Muscle of back (tissue), 11 donors: ENCODE measurements around the gene MED27. TPM values are rescaled to one million over a fixed set of nuclear protein-coding genes. Genes with fewer than 3 reads are reported as not detected.
A peak's percentile ranks its signal among the peaks of the same experiment; 100 is the strongest.

Experiments
- DNase-seq, 3 donors: peaks; one replicate each; pipeline versions ENCODE4 v3.0.0 to v3.0.0-alpha.2; 2013
- polyA plus RNA-seq, 10 donors: library from polyadenylated mRNA; unstranded; fragments of 120-200 nt; gene quantifications; one replicate each; pipeline ENCODE4 v1.2.1, GENCODE V29; 2013; ENCODE audit not compliant: insufficient read length in 10 of 10

MED27 gene
- polyA plus RNA-seq, 10 donors, result 11.1 to 15.3 (median 12.6) TPM

- no peak for DNase-seq
Observed at GRCh38 chr9:132046456-132046855, 33.2 kb downstream of the MED27 start.

GRCh38 chr9:132044176-132044875 lies 35.3 kb downstream of the MED27 start:
- DNase-seq, result no peak

GRCh38 chr9:132043708-132044107 lies 36.0 kb downstream of the MED27 start:
- no peak for DNase-seq

- peak in 1 of 3 donors; percentile 93 for DNase-seq
Observed at GRCh38 chr9:132042324-132042723, 37.3 kb downstream of the MED27 start.

- DNase-seq, result no peak
Observed at GRCh38 chr9:132041798-132042197, 37.9 kb downstream of the MED27 start.

- DNase-seq, result no peak
Observed at GRCh38 chr9:132040808-132041207, 38.9 kb downstream of the MED27 start.

GRCh38 chr9:132040246-132040645 lies 39.4 kb downstream of the MED27 start:
- no peak for DNase-seq

GRCh38 chr9:132039284-132039683 lies 40.4 kb downstream of the MED27 start:
- DNase-seq, result no peak

GRCh38 chr9:132037458-132037857 lies 42.2 kb downstream of the MED27 start:
- no peak for DNase-seq

GRCh38 chr9:132036521-132036920 lies 43.1 kb downstream of the MED27 start:
- DNase-seq, result no peak

- no peak for DNase-seq
Observed at GRCh38 chr9:132035679-132036078, 44.0 kb downstream of the MED27 start.

GRCh38 chr9:132032238-132032950 lies 47.3 kb downstream of the MED27 start:
- DNase-seq, result no peak

- no peak for DNase-seq
Observed at GRCh38 chr9:132031467-132032237, 48.0 kb downstream of the MED27 start.

- DNase-seq, result no peak
Observed at GRCh38 chr9:132030626-132031325, 48.9 kb downstream of the MED27 start.

GRCh38 chr9:132027752-132028663 lies 51.7 kb downstream of the MED27 start:
- DNase-seq, result no peak

GRCh38 chr9:132026932-132027585 lies 52.6 kb downstream of the MED27 start:
- peak in 1 of 3 donors; percentile 39 for DNase-seq

- DNase-seq, result no peak
Observed at GRCh38 chr9:132025766-132026165, 53.9 kb downstream of the MED27 start.

GRCh38 chr9:132024589-132024988 lies 55.1 kb downstream of the MED27 start:
- no peak for DNase-seq

- peak in 2 of 3 donors; percentile 27 to 45 for DNase-seq
Observed at GRCh38 chr9:132023419-132024180, 56.1 kb downstream of the MED27 start.
